ENCODE measurements around the gene CLUH.
"Not testable (repeated sequence)": the region's sequence is repeated elsewhere in the genome, so short reads cannot be mapped to it uniquely, and the experiment has no call there.

CLUH gene

DNA sequence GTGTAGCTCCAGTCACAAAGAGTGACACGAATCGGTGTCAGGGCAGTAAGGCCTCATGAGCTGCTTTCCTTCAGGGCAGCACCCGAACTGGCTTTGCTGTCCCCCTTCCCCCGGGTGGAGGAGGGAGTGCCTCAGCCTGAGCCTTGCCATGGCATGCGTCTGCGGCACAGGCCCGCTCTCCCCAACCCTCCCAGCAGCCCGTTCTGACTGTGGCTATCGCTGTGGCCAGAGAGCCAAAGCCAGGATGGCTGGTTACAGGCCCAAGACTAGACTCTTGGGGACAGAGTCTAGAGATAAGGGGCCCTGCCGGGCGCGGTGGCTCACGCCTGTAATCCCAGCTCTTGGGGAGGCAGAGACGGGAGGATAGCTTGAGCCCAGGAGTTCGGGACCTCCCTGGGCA, 25.9 kb downstream of the CLUH start:
- DNase-seq = no peak

- DNase-seq = no peak
Measured at GRCh38 chr17:2684549-2684948, 27.0 kb downstream of the CLUH start.

GRCh38 chr17:2683912-2684311, 27.7 kb downstream of the CLUH start:
- DNase-seq = no peak

- no peak for DNase-seq
Measured at GRCh38 chr17:2682176-2682938, 29.2 kb downstream of the CLUH start.

DNA sequence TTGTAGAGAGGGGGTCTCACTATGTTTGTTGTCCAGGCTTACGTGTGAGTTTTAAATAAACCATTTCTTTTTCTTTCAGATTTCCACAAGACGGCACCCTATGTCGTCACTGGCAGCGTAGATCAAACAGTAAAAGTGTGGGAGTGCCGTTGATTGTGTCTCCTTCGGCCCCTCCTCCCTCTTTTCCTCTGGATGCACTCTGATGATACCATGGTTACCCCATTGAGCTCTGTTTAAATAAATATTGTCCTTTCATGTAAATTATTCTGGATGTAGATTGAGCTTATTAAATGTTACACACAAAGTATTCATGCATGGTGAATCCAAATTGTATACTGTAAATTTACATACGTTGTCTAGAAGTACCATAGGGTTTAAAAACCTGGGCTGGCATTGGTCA, 29.9 kb downstream of the CLUH start:
- DNase-seq = no peak

- DNase-seq = no peak
Measured at GRCh38 chr17:2680961-2681360, 30.6 kb downstream of the CLUH start.

DNA sequence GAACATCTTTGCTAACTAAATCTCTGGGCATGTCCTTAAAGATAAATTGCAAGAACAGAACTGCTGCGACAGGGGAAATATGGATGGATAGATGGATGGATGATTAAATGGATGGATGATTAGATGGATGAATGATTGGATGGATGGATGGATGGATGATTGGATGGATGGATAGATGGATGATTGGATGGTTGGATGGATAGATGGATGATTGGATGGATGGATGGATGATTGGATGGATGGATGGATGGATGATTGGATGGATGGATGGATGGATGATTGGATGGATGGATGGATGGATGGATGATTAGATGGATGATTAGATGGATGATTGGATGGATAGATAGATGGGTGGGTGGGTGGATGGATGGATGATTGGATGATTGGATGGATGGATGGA, 32.3 kb downstream of the CLUH start:
- DNase-seq = not testable (repeated sequence)

DNA sequence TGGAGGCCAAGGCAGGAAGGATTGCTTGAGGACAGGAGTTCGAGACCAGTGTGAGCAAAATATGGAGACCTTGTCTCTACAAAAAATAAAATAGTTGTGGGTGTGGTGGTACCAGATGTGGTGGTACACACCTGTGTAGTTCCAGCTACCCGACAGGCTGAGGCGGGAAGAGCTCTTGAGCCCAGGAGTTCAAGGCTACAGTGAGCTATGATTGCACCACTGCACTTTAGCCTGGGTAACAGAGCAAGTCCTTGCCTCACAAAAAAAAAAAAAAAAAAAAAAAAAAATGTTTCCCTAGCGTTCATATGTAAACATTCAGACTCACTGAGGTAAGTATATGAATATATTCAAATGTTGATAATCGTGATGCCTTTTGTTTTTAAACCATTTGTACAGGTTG, 39.5 kb downstream of the CLUH start:
- no peak for DNase-seq

DNA sequence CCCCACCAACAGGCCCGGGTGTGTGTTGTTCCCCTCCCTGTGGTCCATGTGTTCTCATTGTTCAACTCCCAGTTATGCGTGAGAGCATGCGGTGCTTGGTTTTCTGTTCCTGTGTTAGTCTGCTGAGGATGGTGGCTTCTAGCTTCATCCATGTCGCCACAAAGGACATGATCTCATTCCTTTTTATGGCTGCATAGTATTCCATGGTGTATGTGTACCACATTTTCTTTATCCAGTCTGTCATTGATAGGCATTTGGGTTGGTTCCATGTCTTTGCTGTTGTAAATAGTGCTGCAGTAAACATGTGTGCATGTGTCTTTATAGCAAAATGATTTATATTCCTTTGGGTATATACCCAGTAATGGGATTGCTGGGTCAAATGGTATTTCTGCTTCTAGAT, 51.2 kb downstream of the CLUH start:
- DNase-seq = not testable (repeated sequence)

DNA sequence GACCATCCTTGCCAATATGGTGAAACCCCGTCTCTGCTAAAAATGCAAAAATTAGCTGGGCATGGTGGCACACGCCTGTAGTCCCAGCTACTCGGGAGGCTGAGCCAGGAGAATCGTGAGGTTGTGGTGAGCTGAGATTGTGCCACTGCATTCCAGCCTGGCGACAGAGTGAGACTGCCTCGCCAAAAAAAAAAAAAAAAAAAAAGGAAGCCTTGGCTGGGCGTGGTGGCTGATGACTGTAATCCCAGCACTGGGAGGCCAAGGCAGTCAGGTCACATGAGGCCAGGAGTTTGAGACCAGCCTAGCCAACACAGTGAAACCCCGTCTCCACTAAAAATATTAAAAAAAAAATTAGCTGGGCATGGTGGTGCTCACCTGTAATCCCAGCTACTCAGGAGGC, 52.2 kb downstream of the CLUH start:
- DNase-seq = not testable (repeated sequence)

DNA sequence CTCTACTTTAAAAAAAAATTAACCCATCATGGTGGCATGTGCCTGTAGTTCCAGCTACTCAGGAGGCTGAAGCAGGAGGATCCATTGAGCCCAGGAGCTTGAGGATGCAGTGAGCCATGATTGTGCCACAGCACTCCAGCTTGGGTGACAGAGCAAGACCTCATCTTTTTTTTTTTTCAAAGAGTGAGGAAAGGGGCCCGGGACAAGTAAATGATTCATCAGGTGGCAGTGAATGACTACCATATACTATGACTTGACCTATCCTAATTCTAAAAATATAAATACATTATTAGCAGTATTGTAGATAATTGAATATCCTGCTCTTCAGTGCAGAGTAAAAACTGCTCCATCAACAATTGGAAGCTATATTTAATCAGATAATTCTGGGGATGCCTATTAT, 55.3 kb downstream of the CLUH start:
- no peak for DNase-seq

DNA sequence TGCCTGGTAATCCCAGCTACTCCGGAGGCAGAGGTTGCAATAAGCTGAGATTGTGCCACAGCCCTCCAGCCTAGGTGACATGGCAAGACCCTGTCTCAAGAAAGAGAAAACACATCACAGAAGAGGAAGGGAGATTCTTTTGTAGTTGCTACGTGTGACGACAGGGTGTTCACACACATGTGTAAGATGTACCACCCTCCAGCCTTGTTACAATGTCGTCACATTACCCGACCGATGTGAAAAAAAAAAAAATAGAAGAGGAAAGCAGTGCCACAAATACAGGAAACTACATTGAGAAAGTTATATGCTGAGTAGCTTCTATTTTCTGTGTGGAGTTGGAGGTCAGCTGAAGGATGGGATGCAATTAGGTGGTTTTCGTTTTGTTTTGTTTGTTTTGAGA, 56.0 kb downstream of the CLUH start:
- no peak for DNase-seq

- DNase-seq = not testable (repeated sequence)
Measured at GRCh38 chr17:2652911-2653310, 58.7 kb downstream of the CLUH start.

DNA sequence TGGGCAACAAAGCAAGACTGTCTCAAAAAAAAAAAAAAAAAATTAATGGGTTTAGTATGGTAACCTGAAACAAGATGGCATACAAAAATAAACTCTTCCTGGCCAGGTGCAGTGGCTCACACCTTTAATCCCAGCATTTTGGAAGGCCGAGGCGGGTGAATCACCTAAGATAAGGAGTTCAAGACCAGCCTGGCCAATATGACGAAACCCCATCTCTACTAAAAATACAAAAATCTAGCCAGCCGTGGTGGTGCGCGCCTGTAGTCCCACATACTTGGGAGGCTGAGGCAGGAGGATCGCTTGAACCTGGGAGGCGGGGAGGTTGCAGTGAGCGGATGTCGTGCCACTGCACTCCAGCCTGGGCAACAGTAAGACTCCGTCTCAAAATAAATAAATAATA, 62.4 kb downstream of the CLUH start:
- DNase-seq = no peak

GRCh38 chr17:2647957-2648356, 63.6 kb downstream of the CLUH start:
- DNase-seq = no peak

GRCh38 chr17:2644971-2645370, 66.6 kb downstream of the CLUH start:
- no peak for DNase-seq
